IMR-90 (cell line): Measurements from ENCODE around the gene CCDC74B. TPM values are rescaled to one million over a fixed set of nuclear protein-coding genes. Genes with fewer than 3 reads are reported as not detected.

ENCODE experiments used
- ATAC-seq: fragments of 200-7000 bp; cut with Tn5 transposase; 2 replicates; pipeline ENCODE4 v1.9.1; 2020; ENCODE audit warnings: low read depth, mild to moderate bottlenecking, moderate library complexity
- BruUV-seq: library from RNA; stranded (reverse); fragments of 400-500 nt; replicated peaks from 2 replicates; lab custom pipeline; 2021; lab: Mats Ljungman, UMichigan
- CTCF ChIA-PET: fragments of 300-600 bp; formaldehyde crosslinking; extraction: SDS; loops from one replicate; lab custom pipeline; 2021; ENCODE audit warnings: antibody characterized with exemption; lab: Yijun Ruan, JAX
- POLR2A ChIA-PET: fragments of 300-600 bp; sonication (Branson Sonifier 250); formaldehyde crosslinking; loops from one replicate; lab custom pipeline; 2022; ENCODE audit warnings: antibody characterized with exemption; ENCODE audit not compliant: unreplicated experiment; lab: Charles Lee
- DNase-seq: peaks from one replicate; pipeline ENCODE4 v3.0.0; 2013
- H2AFZ ChIP-seq: replicated peaks from 2 replicates; pipeline ENCODE3; 2013; ENCODE audit warnings: low read length, mild to moderate bottlenecking; ENCODE audit not compliant: poor library complexity
- H2AK5ac ChIP-seq: 2 replicates; pipeline ENCODE4 v1.6.1; 2013; ENCODE audit warnings: low read depth, low read length, inconsistent platforms
- H2AK9ac ChIP-seq: replicated peaks from 2 replicates; pipeline ENCODE3; 2013; ENCODE audit warnings: mild to moderate bottlenecking, low read depth, low read length, moderate library complexity; ENCODE audit not compliant: poor library complexity
- H2BK120ac ChIP-seq: 2 replicates; pipeline ENCODE4 v1.6.1; 2013; ENCODE audit warnings: low read depth, low read length, inconsistent platforms
- H2BK15ac ChIP-seq: 3 replicates; pipeline ENCODE4 v1.6.1; 2013; ENCODE audit warnings: low read depth, low read length, inconsistent platforms
- H2BK20ac ChIP-seq: 2 replicates; pipeline ENCODE4 v1.6.1; 2013; ENCODE audit warnings: low read depth, mild to moderate bottlenecking, inconsistent platforms, low read length, moderate library complexity
- H2BK5ac ChIP-seq: 2 replicates; pipeline ENCODE4 v1.6.1; 2013; ENCODE audit warnings: mild to moderate bottlenecking, low read depth, low read length, inconsistent platforms; ENCODE audit not compliant: poor library complexity, severe bottlenecking
- H3K14ac ChIP-seq: replicated peaks from 2 replicates; pipeline ENCODE4 v1.6.1; 2013; ENCODE audit warnings: low read depth, low read length, inconsistent platforms
- H3K18ac ChIP-seq: 2 replicates; pipeline ENCODE4 v1.6.1; 2013; ENCODE audit warnings: low read depth, low read length, control low read depth
- H3K23ac ChIP-seq: 2 replicates; pipeline ENCODE4 v1.6.1; 2013; ENCODE audit warnings: low read depth, low read length, inconsistent platforms
- H3K27ac ChIP-seq: 2 replicates; pipeline ENCODE4 v1.5.1; 2013; ENCODE audit warnings: mild to moderate bottlenecking, control low read depth, low read length; ENCODE audit not compliant: insufficient read depth
- H3K27me3 ChIP-seq: 2 replicates; pipeline ENCODE4 v1.6.1; 2013; ENCODE audit warnings: low read length; ENCODE audit not compliant: control insufficient read depth, insufficient read depth
- H3K36me3 ChIP-seq: 2 replicates; pipeline ENCODE4 v1.6.1; 2013; ENCODE audit warnings: low read length, mixed read lengths; ENCODE audit not compliant: control insufficient read depth, insufficient read depth
- H3K4ac ChIP-seq: 2 replicates; pipeline ENCODE4 v1.6.1; 2013; ENCODE audit warnings: low read depth, low read length, inconsistent platforms
- H3K4me1 ChIP-seq: 2 replicates; pipeline ENCODE4 v1.6.1; 2013; ENCODE audit warnings: low read length, mixed read lengths; ENCODE audit not compliant: control insufficient read depth, insufficient read depth
- H3K4me2 ChIP-seq: 2 replicates; pipeline ENCODE4 v1.6.1; 2013; ENCODE audit warnings: low read depth, mild to moderate bottlenecking, control low read depth, low read length, moderate library complexity
- H3K4me3 ChIP-seq: 2 replicates; pipeline ENCODE4 v1.5.1; 2013; ENCODE audit warnings: low read depth, mild to moderate bottlenecking, control low read depth, low read length, moderate library complexity; ENCODE audit not compliant: insufficient read depth
- H3K56ac ChIP-seq: 2 replicates; pipeline ENCODE4 v1.6.1; 2013; ENCODE audit warnings: low read length, inconsistent platforms; ENCODE audit not compliant: insufficient read depth; ENCODE audit errors: extremely low read depth
- H3K79me1 ChIP-seq, 2 experiments: 2 replicates each; pipeline ENCODE4 v1.6.1; 2013; ENCODE audit warnings: low read length in 2 of 2, inconsistent platforms in 1 of 2, low read depth in 1 of 2
- H3K9ac ChIP-seq: 2 replicates; pipeline ENCODE4 v1.6.1; 2013; ENCODE audit warnings: low read depth, low read length, control low read depth
- H3K9me1 ChIP-seq: 2 replicates; pipeline ENCODE4 v1.6.1; 2013; ENCODE audit warnings: low read length, inconsistent platforms; ENCODE audit not compliant: insufficient read depth
- H3K9me3 ChIP-seq: 2 replicates; pipeline ENCODE4 v1.6.1; 2013; ENCODE audit warnings: low read length; ENCODE audit not compliant: control insufficient read depth, insufficient read depth
- H4K20me1 ChIP-seq: 2 replicates; pipeline ENCODE4 v1.6.1; 2013; ENCODE audit warnings: low read length, inconsistent platforms; ENCODE audit not compliant: insufficient read depth
- H4K5ac ChIP-seq: 2 replicates; pipeline ENCODE4 v1.6.1; 2013; ENCODE audit warnings: mild to moderate bottlenecking, low read depth, low read length, control low read depth
- H4K8ac ChIP-seq, 2 experiments: 2 replicates each; pipeline ENCODE4 v1.6.1; 2013; ENCODE audit warnings: low read depth in 2 of 2, low read length in 2 of 2, control low read depth in 1 of 2, inconsistent platforms in 1 of 2
- H4K91ac ChIP-seq: 2 replicates; pipeline ENCODE4 v1.6.1; 2013; ENCODE audit warnings: low read depth, low read length, inconsistent platforms; ENCODE audit not compliant: insufficient read depth
- BHLHE40 ChIP-seq: fragments of 150-350 bp; IDR thresholded peaks from 2 replicates; pipeline ENCODE4 v1.6.1; 2016; ENCODE audit warnings: mild to moderate bottlenecking, low read depth, low read length
- CEBPB ChIP-seq: IDR thresholded peaks from 2 replicates; pipeline ENCODE4 v1.6.1; 2012; ENCODE audit warnings: low read depth, low read length, improper control_type of control experiment
- CHD1 ChIP-seq: IDR thresholded peaks from 2 replicates; pipeline ENCODE4 v1.6.1; 2012; ENCODE audit warnings: low read depth, low read length, improper control_type of control experiment
- ELK1 ChIP-seq: fragments of 150-350 bp; IDR thresholded peaks from 2 replicates; pipeline ENCODE4 v1.6.1; 2016; ENCODE audit warnings: low read depth, mild to moderate bottlenecking, low read length, moderate library complexity, borderline replicate concordance
- FOS ChIP-seq: fragments of 150-350 bp; IDR thresholded peaks from 2 replicates; pipeline ENCODE4 v1.6.1; 2016; ENCODE audit warnings: low read depth, low read length
- MAFK ChIP-seq: IDR thresholded peaks from 2 replicates; pipeline ENCODE4 v1.6.1; 2012; ENCODE audit warnings: low read depth, low read length, improper control_type of control experiment
- MAZ ChIP-seq: IDR thresholded peaks from 2 replicates; pipeline ENCODE4 v1.6.1; 2012; ENCODE audit warnings: low read depth, mild to moderate bottlenecking, low read length, improper control_type of control experiment, moderate library complexity, borderline replicate concordance
- MXI1 ChIP-seq: IDR thresholded peaks from 2 replicates; pipeline ENCODE4 v1.6.1; 2012; ENCODE audit warnings: low read depth, mild to moderate bottlenecking, low read length, moderate library complexity, borderline replicate concordance
- POLR2A ChIP-seq: IDR thresholded peaks from 2 replicates; pipeline ENCODE4 v1.6.1; 2012; ENCODE audit warnings: mild to moderate bottlenecking, low read depth, low read length
- RAD21 ChIP-seq: IDR thresholded peaks from 2 replicates; pipeline ENCODE4 v1.6.1; 2012; ENCODE audit warnings: low read length, improper control_type of control experiment
- RCOR1 ChIP-seq: IDR thresholded peaks from 2 replicates; pipeline ENCODE4 v1.6.1; 2012; ENCODE audit warnings: mild to moderate bottlenecking, low read length, improper control_type of control experiment; ENCODE audit not compliant: insufficient replicate concordance
- RFX5 ChIP-seq: IDR thresholded peaks from 2 replicates; pipeline ENCODE4 v1.8.0; 2012; ENCODE audit warnings: low read depth, mild to moderate bottlenecking, low read length, moderate library complexity
- SMC3 ChIP-seq: fragments of 150-350 bp; IDR thresholded peaks from 2 replicates; pipeline ENCODE4 v1.6.1; 2016; ENCODE audit warnings: low read depth, mild to moderate bottlenecking, antibody characterized with exemption, low read length, moderate library complexity
- WGBS, 2 experiments: methylation state at CpG; one replicate each; pipeline versions ENCODE4 v1.1.5 to v1.1.7; 2013; ENCODE audit warnings: missing lambda C conversion rate in 2 of 2; ENCODE audit not compliant: insufficient read length in 1 of 2; ENCODE audit errors: extremely low coverage in 2 of 2; 5-methylcytosine and 5-hydroxymethylcytosine counted together
- dilution Hi-C: fragments of 300-500 bp; cut with HindIII; formaldehyde crosslinking; loops from one replicate; pipeline ENCODE4 v1.14.3; 2018; ENCODE audit warnings: low sequenced_read_pairs; ENCODE audit not compliant: unreplicated experiment
- in situ Hi-C: fragments of 300-500 bp; cut with MboI; formaldehyde crosslinking; loops from 3 replicates; pipeline ENCODE4 v1.14.3; 2019; ENCODE audit warnings: low sequenced_read_pairs, inconsistent platforms, mixed read lengths
- intact Hi-C: fragments of 100-400 bp; cut with micrococcal nuclease; formaldehyde crosslinking; loops from 2 replicates; pipeline ENCODE4 v1.10.0; 2022
- polyA plus RNA-seq, 3 experiments: library from polyadenylated mRNA; depleted of rRNA; stranded (reverse); fragments of >200 nt; gene quantifications; 2 replicates each; pipeline ENCODE4 v1.2.3, GENCODE V29; 2012; ENCODE audit warnings: low replicate concordance in 1 of 3
- total RNA-seq: library from RNA; depleted of rRNA; stranded (reverse); fragments of >200 nt; gene quantifications from 2 replicates; pipeline ENCODE4 v1.2.3, GENCODE V29; 2012
- TF ChIP-seq, protein P1 (sequence below): conservative IDR thresholded peaks from 2 replicates; pipeline ENCODE4 v1.5.1; 2012; ENCODE audit warnings: mild to moderate bottlenecking, low read depth, low read length, improper control_type of control experiment
- TF ChIP-seq, protein P2 (sequence below): fragments of 150-350 bp; IDR thresholded peaks from 2 replicates; pipeline ENCODE4 v1.6.1; 2017; ENCODE audit warnings: mild to moderate bottlenecking, antibody characterized with exemption, low read length, low read depth

Gene CCDC74B
- total and polyA plus RNA-seq, 2 of the 4 experiments (the other 2 are of a cell fraction): 3.9 to 8.4 TPM

DNA sequence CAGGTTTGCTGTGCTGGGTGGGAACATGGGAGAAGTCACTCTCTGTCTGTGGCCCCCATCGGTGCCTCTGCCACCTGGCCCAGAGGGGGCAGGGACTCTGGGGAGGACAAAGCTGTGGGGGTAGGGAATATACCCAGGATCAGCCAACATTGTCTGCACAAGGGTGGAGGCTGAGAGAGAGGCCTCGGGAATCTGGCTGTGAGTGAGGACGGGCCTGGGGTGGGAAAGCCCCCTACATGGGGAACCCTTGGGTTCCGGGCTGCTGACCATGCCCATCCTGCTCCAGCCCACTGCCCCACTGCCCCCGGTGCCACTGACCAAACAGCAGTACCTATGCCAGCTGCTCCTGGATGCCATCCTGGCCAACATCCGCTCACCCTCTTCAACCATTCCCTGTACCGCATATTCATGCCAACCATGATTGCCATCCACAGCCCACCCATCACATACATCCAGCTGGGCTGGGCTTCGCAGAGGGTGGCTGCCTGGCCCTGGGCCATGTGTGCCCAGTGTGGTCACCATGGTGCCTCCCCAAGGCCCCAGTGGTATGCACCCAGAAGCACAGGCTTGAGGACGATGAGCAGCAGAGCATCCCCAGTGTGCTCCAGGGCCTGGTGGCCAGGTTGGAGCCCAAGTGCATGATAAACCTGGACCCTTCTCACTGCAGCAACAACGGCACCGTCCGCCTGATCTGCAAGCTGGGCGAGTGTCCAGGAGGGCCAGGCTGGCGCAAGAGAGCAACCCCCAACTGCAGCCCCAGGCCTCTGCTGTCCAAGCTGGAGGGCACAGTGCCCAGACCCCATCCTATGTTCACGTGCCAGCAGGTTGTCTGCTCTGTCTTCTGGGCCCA is 9.0 kb downstream of the CCDC74B start:
- Histone ChIP-seq H3K4me3 (no peak overlapping the region), H2BK120ac (no peak overlapping the region), H3K56ac (no peak overlapping the region), H3K4me1 (no peaks in the 10 kb centered on the region), H3K9me1 (no peaks in the 10 kb centered on the region), H2AK5ac (no peak overlapping the region), H3K27me3 (no peaks in the 10 kb centered on the region), H4K5ac (no peak overlapping the region), H3K23ac (no peak overlapping the region), H3K36me3 (no peaks in the 10 kb centered on the region), H2BK20ac (no peak overlapping the region), H2BK5ac (no peak overlapping the region), H4K8ac (no peak overlapping the region), H3K27ac (no peak overlapping the region), H3K14ac (no peak overlapping the region), H2BK15ac (no peak overlapping the region), H4K20me1 (no peaks in the 10 kb centered on the region), H2AFZ (no peak overlapping the region), H3K4me2 (no peak overlapping the region), H3K9me3 (no peaks in the 10 kb centered on the region), H2AK9ac (no peak overlapping the region), H4K91ac (no peak overlapping the region), H3K18ac (no peak overlapping the region), H3K9ac (no peak overlapping the region), H3K4ac (no peak overlapping the region), H3K79me1 (no peaks in the 10 kb centered on the region)
- no peak for DNase-seq
- intact Hi-C loops (no loop called here), in situ Hi-C loops (no loop called here), dilution Hi-C loops (no loop called here)
- no CpG with 5 or more reads among the region's 15 CpGs for WGBS, 2 experiments
- POLR2A ChIA-PET: no interaction called here
- CTCF ChIA-PET: no interaction called here
- BruUV-seq: no TSS peak
- ATAC-seq: no peak
- TF ChIP-seq CEBPB (no peak), CHD1 (no peak), BHLHE40 (no peak), RCOR1 (no peak), POLR2A (no peak), MAFK (no peak), FOS (no peak), SMC3 (no peak), MXI1 (no peak), ELK1 (no peak), MAZ (no peak), RFX5 (no peak), RAD21 (no peak)
- TF ChIP-seq, protein P1, sequence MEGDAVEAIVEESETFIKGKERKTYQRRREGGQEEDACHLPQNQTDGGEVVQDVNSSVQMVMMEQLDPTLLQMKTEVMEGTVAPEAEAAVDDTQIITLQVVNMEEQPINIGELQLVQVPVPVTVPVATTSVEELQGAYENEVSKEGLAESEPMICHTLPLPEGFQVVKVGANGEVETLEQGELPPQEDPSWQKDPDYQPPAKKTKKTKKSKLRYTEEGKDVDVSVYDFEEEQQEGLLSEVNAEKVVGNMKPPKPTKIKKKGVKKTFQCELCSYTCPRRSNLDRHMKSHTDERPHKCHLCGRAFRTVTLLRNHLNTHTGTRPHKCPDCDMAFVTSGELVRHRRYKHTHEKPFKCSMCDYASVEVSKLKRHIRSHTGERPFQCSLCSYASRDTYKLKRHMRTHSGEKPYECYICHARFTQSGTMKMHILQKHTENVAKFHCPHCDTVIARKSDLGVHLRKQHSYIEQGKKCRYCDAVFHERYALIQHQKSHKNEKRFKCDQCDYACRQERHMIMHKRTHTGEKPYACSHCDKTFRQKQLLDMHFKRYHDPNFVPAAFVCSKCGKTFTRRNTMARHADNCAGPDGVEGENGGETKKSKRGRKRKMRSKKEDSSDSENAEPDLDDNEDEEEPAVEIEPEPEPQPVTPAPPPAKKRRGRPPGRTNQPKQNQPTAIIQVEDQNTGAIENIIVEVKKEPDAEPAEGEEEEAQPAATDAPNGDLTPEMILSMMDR: no peak
- TF ChIP-seq, protein P2, sequence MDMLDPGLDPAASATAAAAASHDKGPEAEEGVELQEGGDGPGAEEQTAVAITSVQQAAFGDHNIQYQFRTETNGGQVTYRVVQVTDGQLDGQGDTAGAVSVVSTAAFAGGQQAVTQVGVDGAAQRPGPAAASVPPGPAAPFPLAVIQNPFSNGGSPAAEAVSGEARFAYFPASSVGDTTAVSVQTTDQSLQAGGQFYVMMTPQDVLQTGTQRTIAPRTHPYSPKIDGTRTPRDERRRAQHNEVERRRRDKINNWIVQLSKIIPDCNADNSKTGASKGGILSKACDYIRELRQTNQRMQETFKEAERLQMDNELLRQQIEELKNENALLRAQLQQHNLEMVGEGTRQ: no peak
